IgD-negative memory B cell (primary cell): ENCODE data around the gene DCAF8L2. TPM values are rescaled to one million over a fixed set of nuclear protein-coding genes. Genes with fewer than 3 reads are reported as not detected.
"Not testable (repeated sequence)": the region's sequence is repeated elsewhere in the genome, so short reads cannot be mapped to it uniquely, and the experiment has no call there.

ENCODE experiments used
- H3K27ac Mint-ChIP-seq, 3 donors: one replicate each; pipeline ENCODE4 v1.8.0; 2020 to 2022; ENCODE audit warnings: mild to moderate bottlenecking in 3 of 3, mixed read lengths in 3 of 3, moderate library complexity in 1 of 3
- H3K27me3 Mint-ChIP-seq: one replicate; pipeline ENCODE4 v1.8.0; 2021; ENCODE audit warnings: mixed read lengths
- H3K36me3 Mint-ChIP-seq: one replicate; pipeline ENCODE4 v1.8.0; 2020; ENCODE audit warnings: mild to moderate bottlenecking, mixed read lengths
- H3K4me1 Mint-ChIP-seq, 3 donors: one replicate each; pipeline ENCODE4 v1.8.0; 2020 to 2022; ENCODE audit warnings: mixed read lengths in 3 of 3, mild to moderate bottlenecking in 1 of 3
- H3K4me3 Mint-ChIP-seq, 4 donors: one replicate each; pipeline ENCODE4 v1.8.0; 2020 to 2022; ENCODE audit warnings: mild to moderate bottlenecking in 4 of 4, mixed read lengths in 4 of 4, moderate library complexity in 3 of 4
- H3K9me3 Mint-ChIP-seq, 3 donors: one replicate each; pipeline ENCODE4 v1.8.0; 2020 to 2021; ENCODE audit warnings: mixed read lengths in 3 of 3, mild to moderate bottlenecking in 1 of 3
- polyA plus RNA-seq: library from polyadenylated mRNA; unstranded; fragments of 300-500 nt; fragmentation: Illumina TruSeq; gene quantifications from one replicate; pipeline ENCODE4 v1.2.3, GENCODE V29; 2021

Gene DCAF8L2
- polyA plus RNA-seq, 1 donor from 2014 or later: not detected

- Mint-ChIP-seq H3K4me3 (no peak overlapping the region), H3K9me3 (peaks cover 0 to 3% (median 2%) of the 10 kb centered on the region in 3 donors), H3K36me3 (no peaks in the 10 kb centered on the region), H3K27ac (no peak overlapping the region), H3K27me3 (no peaks in the 10 kb centered on the region), H3K4me1 (peaks cover 0 to 2% (median 0%) of the 10 kb centered on the region in 3 donors)
These were observed 29.8 kb downstream of the DCAF8L2 start for GRCh38 chrX:27619975-27620374.

GRCh38 chrX:27622883-27623282 is 32.7 kb downstream of the DCAF8L2 start:
- Mint-ChIP-seq H3K27me3 (no peaks in the 10 kb centered on the region), H3K4me1 (peaks cover 0 to under 1% (median 0%) of the 10 kb centered on the region in 3 donors), H3K27ac (no peak overlapping the region), H3K36me3 (no peaks in the 10 kb centered on the region), H3K9me3 (peaks cover 2 to 8% (median 5%) of the 10 kb centered on the region in 3 donors), H3K4me3 (no peak overlapping the region)

GRCh38 chrX:27626066-27626465 is 35.9 kb downstream of the DCAF8L2 start:
- H3K27ac Mint-ChIP-seq: no peak overlapping the region
- no peaks in the 10 kb centered on the region for H3K36me3 Mint-ChIP-seq
- H3K4me3 Mint-ChIP-seq: peak overlapping the region in 1 of 4 donors; percentile 17
- no peaks in the 10 kb centered on the region for H3K27me3 Mint-ChIP-seq
- peaks cover 0 to 3% (median 0%) of the 10 kb centered on the region in 3 donors for H3K4me1 Mint-ChIP-seq
- H3K9me3 Mint-ChIP-seq: peaks cover 0 to 8% (median 5%) of the 10 kb centered on the region in 3 donors

GRCh38 chrX:27633328-27633727 is 43.2 kb downstream of the DCAF8L2 start:
- no peaks in the 10 kb centered on the region for H3K4me1 Mint-ChIP-seq
- H3K27me3 Mint-ChIP-seq: no peaks in the 10 kb centered on the region
- no peaks in the 10 kb centered on the region for H3K36me3 Mint-ChIP-seq
- peaks cover 0 to 11% (median 0%) of the 10 kb centered on the region in 3 donors for H3K9me3 Mint-ChIP-seq
- H3K4me3 Mint-ChIP-seq: no peak overlapping the region
- H3K27ac Mint-ChIP-seq: no peak overlapping the region

- Mint-ChIP-seq H3K9me3 (peaks cover 0 to 5% (median 0%) of the 10 kb centered on the region in 3 donors), H3K4me1 (no peaks in the 10 kb centered on the region), H3K36me3 (peaks cover 2% of the 10 kb centered on the region), H3K27ac (no peak overlapping the region), H3K4me3 (no peak overlapping the region), H3K27me3 (no peaks in the 10 kb centered on the region)
These were observed 66.4 kb downstream of the DCAF8L2 start for GRCh38 chrX:27656581-27656980.

GRCh38 chrX:27660878-27661277 is 70.7 kb downstream of the DCAF8L2 start:
- Mint-ChIP-seq H3K4me1 (no peaks in the 10 kb centered on the region), H3K36me3 (peaks cover 2% of the 10 kb centered on the region), H3K9me3 (peaks cover 0 to 3% (median 0%) of the 10 kb centered on the region in 3 donors), H3K27me3 (no peaks in the 10 kb centered on the region), H3K27ac (no peak overlapping the region), H3K4me3 (no peak overlapping the region)

- no peaks in the 10 kb centered on the region for H3K27me3 Mint-ChIP-seq
- H3K27ac Mint-ChIP-seq: no peak overlapping the region
- H3K4me3 Mint-ChIP-seq: no peak overlapping the region
- peaks cover 2% of the 10 kb centered on the region for H3K36me3 Mint-ChIP-seq
- peaks cover 0 to 2% (median 0%) of the 10 kb centered on the region in 3 donors for H3K9me3 Mint-ChIP-seq
- H3K4me1 Mint-ChIP-seq: no peaks in the 10 kb centered on the region
These were observed 81.1 kb downstream of the DCAF8L2 start for GRCh38 chrX:27671234-27671633.

GRCh38 chrX:27674491-27674890 is 84.3 kb downstream of the DCAF8L2 start:
- Mint-ChIP-seq H3K4me3 (no peak overlapping the region), H3K27me3 (no peaks in the 10 kb centered on the region), H3K4me1 (no peaks in the 10 kb centered on the region), H3K27ac (no peak overlapping the region), H3K36me3 (no peaks in the 10 kb centered on the region), H3K9me3 (peaks cover 0 to 2% (median 0%) of the 10 kb centered on the region in 3 donors)

- peaks cover 0 to 2% (median 0%) of the 10 kb centered on the region in 3 donors for H3K9me3 Mint-ChIP-seq
- H3K27me3 Mint-ChIP-seq: no peaks in the 10 kb centered on the region
- no peaks in the 10 kb centered on the region for H3K36me3 Mint-ChIP-seq
- H3K27ac Mint-ChIP-seq: no peak overlapping the region
- no peak overlapping the region for H3K4me3 Mint-ChIP-seq
- H3K4me1 Mint-ChIP-seq: no peaks in the 10 kb centered on the region
These were observed 85.3 kb downstream of the DCAF8L2 start for GRCh38 chrX:27675493-27675892.

GRCh38 chrX:27679281-27679680 is 89.1 kb downstream of the DCAF8L2 start:
- Mint-ChIP-seq H3K4me1 (no peaks in the 10 kb centered on the region), H3K4me3 (no peak overlapping the region), H3K36me3 (no peaks in the 10 kb centered on the region), H3K9me3 (no peaks in the 10 kb centered on the region), H3K27me3 (no peaks in the 10 kb centered on the region), H3K27ac (no peak overlapping the region)

GRCh38 chrX:27680726-27681125 is 90.6 kb downstream of the DCAF8L2 start:
- Mint-ChIP-seq H3K36me3 (no peaks in the 10 kb centered on the region), H3K4me1 (no peaks in the 10 kb centered on the region), H3K9me3 (no peaks in the 10 kb centered on the region), H3K4me3 (no peak overlapping the region), H3K27ac (no peak overlapping the region), H3K27me3 (no peaks in the 10 kb centered on the region)

- H3K27me3 Mint-ChIP-seq, H3K36me3 Mint-ChIP-seq, H3K9me3 Mint-ChIP-seq, H3K4me3 Mint-ChIP-seq, H3K4me1 Mint-ChIP-seq, H3K27ac Mint-ChIP-seq: not testable (repeated sequence)
These were observed 93.5 kb downstream of the DCAF8L2 start for GRCh38 chrX:27683566-27684208.

GRCh38 chrX:27694667-27695066 is 104.5 kb downstream of the DCAF8L2 start:
- Mint-ChIP-seq H3K27ac (no peak overlapping the region), H3K4me3 (no peak overlapping the region), H3K9me3 (no peaks in the 10 kb centered on the region), H3K36me3 (peaks cover 2% of the 10 kb centered on the region), H3K4me1 (no peaks in the 10 kb centered on the region), H3K27me3 (no peaks in the 10 kb centered on the region)

GRCh38 chrX:27706526-27706925 is 116.4 kb downstream of the DCAF8L2 start:
- peaks cover 0 to 7% (median 3%) of the 10 kb centered on the region in 3 donors for H3K9me3 Mint-ChIP-seq
- H3K4me1 Mint-ChIP-seq: no peaks in the 10 kb centered on the region
- H3K4me3 Mint-ChIP-seq: no peak overlapping the region
- no peaks in the 10 kb centered on the region for H3K27me3 Mint-ChIP-seq
- no peak overlapping the region for H3K27ac Mint-ChIP-seq
- H3K36me3 Mint-ChIP-seq: peaks cover 2% of the 10 kb centered on the region

GRCh38 chrX:27715610-27716009 is 125.5 kb downstream of the DCAF8L2 start:
- H3K27ac Mint-ChIP-seq: no peak overlapping the region
- H3K9me3 Mint-ChIP-seq: peaks cover 0 to 5% (median 0%) of the 10 kb centered on the region in 3 donors
- no peaks in the 10 kb centered on the region for H3K27me3 Mint-ChIP-seq
- H3K4me1 Mint-ChIP-seq: no peaks in the 10 kb centered on the region
- no peak overlapping the region for H3K4me3 Mint-ChIP-seq
- H3K36me3 Mint-ChIP-seq: no peaks in the 10 kb centered on the region

- Mint-ChIP-seq H3K4me1 (no peaks in the 10 kb centered on the region), H3K9me3 (peaks cover 0 to 7% (median 0%) of the 10 kb centered on the region in 3 donors), H3K4me3 (no peak overlapping the region), H3K27me3 (no peaks in the 10 kb centered on the region), H3K27ac (no peak overlapping the region), H3K36me3 (no peaks in the 10 kb centered on the region)
These were observed 138.1 kb downstream of the DCAF8L2 start for GRCh38 chrX:27728291-27728690.
